ENCODE data around the gene MEGF11.

GRCh38 chr15:66288551-66289185, 35.1 kb upstream of the MEGF11 start:
- TF ChIP-seq, protein P1, sequence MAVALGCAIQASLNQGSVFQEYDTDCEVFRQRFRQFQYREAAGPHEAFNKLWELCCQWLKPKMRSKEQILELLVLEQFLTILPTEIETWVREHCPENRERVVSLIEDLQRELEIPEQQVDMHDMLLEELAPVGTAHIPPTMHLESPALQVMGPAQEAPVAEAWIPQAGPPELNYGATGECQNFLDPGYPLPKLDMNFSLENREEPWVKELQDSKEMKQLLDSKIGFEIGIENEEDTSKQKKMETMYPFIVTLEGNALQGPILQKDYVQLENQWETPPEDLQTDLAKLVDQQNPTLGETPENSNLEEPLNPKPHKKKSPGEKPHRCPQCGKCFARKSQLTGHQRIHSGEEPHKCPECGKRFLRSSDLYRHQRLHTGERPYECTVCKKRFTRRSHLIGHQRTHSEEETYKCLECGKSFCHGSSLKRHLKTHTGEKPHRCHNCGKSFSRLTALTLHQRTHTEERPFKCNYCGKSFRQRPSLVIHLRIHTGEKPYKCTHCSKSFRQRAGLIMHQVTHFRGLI (tag by site-specific recombination; IDR thresholded peaks at IDR 0.05), result no peak
- TF ChIP-seq TCF7L2 (IDR thresholded peaks at IDR 0.05; ENCODE audit: borderline replicate concordance, low read depth, low read length) (no peak), GLIS2 (tag by site-specific recombination; IDR thresholded peaks at IDR 0.05) (no peak), ZNF701 (tag by site-specific recombination; IDR thresholded peaks at IDR 0.05) (no peak), ZNF791 (tag by site-specific recombination; IDR thresholded peaks at IDR 0.05) (no peak), KLF16 (tag by site-specific recombination; IDR thresholded peaks at IDR 0.05) (no peak), ZNF423 (tag by site-specific recombination; IDR thresholded peaks at IDR 0.05) (no peak), ZNF121 (tag by site-specific recombination; IDR thresholded peaks at IDR 0.05) (no peak), RBAK (tag by site-specific recombination; IDR thresholded peaks at IDR 0.05) (no peak), ZNF398 (tag by site-specific recombination; IDR thresholded peaks at IDR 0.05) (no peak), SETDB1 (IDR thresholded peaks at IDR 0.05; ENCODE audit: insufficient read length, low read length) (no peak)
- TF ChIP-seq, protein P2, sequence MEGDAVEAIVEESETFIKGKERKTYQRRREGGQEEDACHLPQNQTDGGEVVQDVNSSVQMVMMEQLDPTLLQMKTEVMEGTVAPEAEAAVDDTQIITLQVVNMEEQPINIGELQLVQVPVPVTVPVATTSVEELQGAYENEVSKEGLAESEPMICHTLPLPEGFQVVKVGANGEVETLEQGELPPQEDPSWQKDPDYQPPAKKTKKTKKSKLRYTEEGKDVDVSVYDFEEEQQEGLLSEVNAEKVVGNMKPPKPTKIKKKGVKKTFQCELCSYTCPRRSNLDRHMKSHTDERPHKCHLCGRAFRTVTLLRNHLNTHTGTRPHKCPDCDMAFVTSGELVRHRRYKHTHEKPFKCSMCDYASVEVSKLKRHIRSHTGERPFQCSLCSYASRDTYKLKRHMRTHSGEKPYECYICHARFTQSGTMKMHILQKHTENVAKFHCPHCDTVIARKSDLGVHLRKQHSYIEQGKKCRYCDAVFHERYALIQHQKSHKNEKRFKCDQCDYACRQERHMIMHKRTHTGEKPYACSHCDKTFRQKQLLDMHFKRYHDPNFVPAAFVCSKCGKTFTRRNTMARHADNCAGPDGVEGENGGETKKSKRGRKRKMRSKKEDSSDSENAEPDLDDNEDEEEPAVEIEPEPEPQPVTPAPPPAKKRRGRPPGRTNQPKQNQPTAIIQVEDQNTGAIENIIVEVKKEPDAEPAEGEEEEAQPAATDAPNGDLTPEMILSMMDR (tag by site-specific recombination; IDR thresholded peaks at IDR 0.05), result no peak
